Stomach smooth muscle (tissue), 2 donors: Measurements from ENCODE around the gene C5orf24.
A peak's percentile ranks its signal among the peaks of the same experiment; 100 is the strongest.
"Not testable (repeated sequence)": the region's sequence is repeated elsewhere in the genome, so short reads cannot be mapped to it uniquely, and the experiment has no call there.

Source experiments
- H3K27ac ChIP-seq: one replicate; pipeline ENCODE4 v1.7.0; 2013; ENCODE audit warnings: mild to moderate bottlenecking, low read length, inconsistent platforms
- H3K27me3 ChIP-seq, 2 donors: one replicate each; pipeline ENCODE4 v1.7.0; 2013; ENCODE audit warnings: low read length in 2 of 2; ENCODE audit not compliant: insufficient read depth in 2 of 2, control insufficient read depth in 1 of 2
- H3K36me3 ChIP-seq, 2 donors: one replicate each; pipeline ENCODE4 v1.7.0; 2013; ENCODE audit warnings: low read length in 2 of 2; ENCODE audit not compliant: control insufficient read depth in 2 of 2, insufficient read depth in 2 of 2
- H3K4me1 ChIP-seq: one replicate; pipeline ENCODE4 v1.7.0; 2013; ENCODE audit warnings: low read length; ENCODE audit not compliant: control insufficient read depth, insufficient read depth
- H3K4me3 ChIP-seq, 2 donors: one replicate each; pipeline ENCODE4 v1.7.0; 2013; ENCODE audit warnings: low read length in 2 of 2
- H3K9ac ChIP-seq, 2 donors: one replicate each; pipeline ENCODE4 v1.7.0; 2013; ENCODE audit warnings: low read length in 2 of 2, mild to moderate bottlenecking in 1 of 2
- H3K9me3 ChIP-seq, 2 donors: one replicate each; pipeline ENCODE4 v1.7.0; 2013; ENCODE audit warnings: low read length in 2 of 2; ENCODE audit not compliant: control insufficient read depth in 2 of 2
- donor health status: healthy.
- donor health status: Pancreatic carcinoma.

The C5orf24 gene

GRCh38 chr5:134881711-134882110 lies 35.9 kb downstream of the C5orf24 start:
- H3K36me3 ChIP-seq, H3K4me1 ChIP-seq, H3K27me3 ChIP-seq, H3K4me3 ChIP-seq, H3K9ac ChIP-seq, H3K27ac ChIP-seq, H3K9me3 ChIP-seq: not testable (repeated sequence)

- Histone ChIP-seq H3K27me3 (no peaks in the 10 kb centered on the region), H3K9me3 (no peaks in the 10 kb centered on the region), H3K4me1 (peaks cover 4% of the 10 kb centered on the region), H3K9ac (no peak overlapping the region), H3K27ac (no peak overlapping the region), H3K36me3 (peaks cover 6 to 18% of the 10 kb centered on the region in 2 donors), H3K4me3 (no peak overlapping the region)
Measured at GRCh38 chr5:134887593-134888159, 41.9 kb downstream of the C5orf24 start.

- no peaks in the 10 kb centered on the region for H3K27me3 ChIP-seq
Measured at GRCh38 chr5:134889335-134889734, 43.6 kb downstream of the C5orf24 start.

GRCh38 chr5:134891473-134891872 lies 45.7 kb downstream of the C5orf24 start:
- Histone ChIP-seq H3K9me3 (no peaks in the 10 kb centered on the region), H3K36me3 (peaks cover 12 to 25% of the 10 kb centered on the region in 2 donors), H3K9ac (no peak overlapping the region)

More at GRCh38 chr5:134889335-134889734, 43.6 kb downstream of the C5orf24 start:
- Histone ChIP-seq H3K36me3 (peaks cover 10 to 25% of the 10 kb centered on the region in 2 donors), H3K9me3 (no peaks in the 10 kb centered on the region), H3K9ac (no peak overlapping the region), H3K4me3 (no peak overlapping the region), H3K27ac (no peak overlapping the region), H3K4me1 (peaks cover 4% of the 10 kb centered on the region)

GRCh38 chr5:134892282-134892681 lies 46.5 kb downstream of the C5orf24 start:
- H3K9ac ChIP-seq = no peak overlapping the region
- no peak overlapping the region for H3K27ac ChIP-seq
- no peaks in the 10 kb centered on the region for H3K27me3 ChIP-seq
- no peak overlapping the region for H3K4me3 ChIP-seq
- H3K36me3 ChIP-seq = peaks cover 12 to 25% of the 10 kb centered on the region in 2 donors
- no peaks in the 10 kb centered on the region for H3K9me3 ChIP-seq
- H3K4me1 ChIP-seq = no peaks in the 10 kb centered on the region

More at GRCh38 chr5:134891473-134891872, 45.7 kb downstream of the C5orf24 start:
- H3K4me1 ChIP-seq = peaks cover under 1% of the 10 kb centered on the region
- H3K4me3 ChIP-seq = no peak overlapping the region
- H3K27me3 ChIP-seq = no peaks in the 10 kb centered on the region
- no peak overlapping the region for H3K27ac ChIP-seq

- Histone ChIP-seq H3K27me3 (no peaks in the 10 kb centered on the region), H3K4me3 (no peak overlapping the region), H3K4me1 (no peaks in the 10 kb centered on the region), H3K27ac (no peak overlapping the region), H3K36me3 (peaks cover 14 to 25% of the 10 kb centered on the region in 2 donors), H3K9ac (no peak overlapping the region), H3K9me3 (no peaks in the 10 kb centered on the region)
Measured at GRCh38 chr5:134892926-134893325, 47.2 kb downstream of the C5orf24 start.

- H3K9me3 ChIP-seq = no peaks in the 10 kb centered on the region
- H3K4me1 ChIP-seq = no peaks in the 10 kb centered on the region
- H3K27ac ChIP-seq = no peak overlapping the region
- no peak overlapping the region for H3K9ac ChIP-seq
- H3K27me3 ChIP-seq = no peaks in the 10 kb centered on the region
- H3K36me3 ChIP-seq = peaks cover 10 to 19% of the 10 kb centered on the region in 2 donors
- H3K4me3 ChIP-seq = no peak overlapping the region
Measured at GRCh38 chr5:134893748-134894505, 48.2 kb downstream of the C5orf24 start.

- no peak overlapping the region for H3K27ac ChIP-seq
- H3K4me1 ChIP-seq = no peaks in the 10 kb centered on the region
- H3K4me3 ChIP-seq = no peak overlapping the region
- H3K9me3 ChIP-seq = no peaks in the 10 kb centered on the region
- no peak overlapping the region for H3K9ac ChIP-seq
- no peaks in the 10 kb centered on the region for H3K27me3 ChIP-seq
- peaks cover 2 to 4% of the 10 kb centered on the region in 2 donors for H3K36me3 ChIP-seq
Measured at GRCh38 chr5:134902071-134902801, 56.5 kb downstream of the C5orf24 start.

GRCh38 chr5:134904610-134905245 lies 59.0 kb downstream of the C5orf24 start, which contains the start of gene PCBD2:
TSS of gene PCBD2 (plus strand) at chr5:134905131. CDS start at chr5:134905140, 9 bp downstream.
- peaks cover 2 to 4% of the 10 kb centered on the region in 2 donors for H3K36me3 ChIP-seq
- H3K9me3 ChIP-seq = no peaks in the 10 kb centered on the region
- peak within 1 kb of the TSS; percentile 93 for H3K27ac ChIP-seq

GRCh38 chr5:134905246-134905996 lies 59.7 kb downstream of the C5orf24 start:
- Histone ChIP-seq H3K27me3 (no peaks in the 10 kb centered on the region), H3K27ac (peak overlapping the region; percentile 93), H3K4me1 (no peaks in the 10 kb centered on the region), H3K9me3 (no peaks in the 10 kb centered on the region), H3K36me3 (peaks cover 3 to 8% of the 10 kb centered on the region in 2 donors), H3K4me3 (peak overlapping the region; percentile 86 to 87), H3K9ac (peak overlapping the region; percentile 80 to 84)

More at GRCh38 chr5:134904610-134905245, 59.0 kb downstream of the C5orf24 start, which contains the start of gene PCBD2:
- H3K4me1 ChIP-seq = no peaks in the 10 kb centered on the region
- H3K27me3 ChIP-seq = no peaks in the 10 kb centered on the region
- peak within 1 kb of the TSS; percentile 86 to 87 for H3K4me3 ChIP-seq
- H3K9ac ChIP-seq = peak within 1 kb of the TSS; percentile 84 to 96
